ENCODE data around the gene SEMA3A. TPM values are rescaled to one million over a fixed set of nuclear protein-coding genes. Genes with fewer than 3 reads are reported as not detected.
A peak's percentile ranks its signal among the peaks of the same experiment; 100 is the strongest.

Gene SEMA3A
- total RNA-seq, 1 experiment from 2014 or later: 20.2 TPM

- CTCF ChIA-PET: no interaction called here
Observed at GRCh38 chr7:84193747-84194146, 842 bp downstream of the SEMA3A start.

GRCh38 chr7:84191842-84192241, 2.7 kb downstream of the SEMA3A start:
- peaks cover 25% of the 10 kb centered on the region for H3K36me3 Mint-ChIP-seq (ENCODE audit: insufficient read depth, unreplicated experiment)
- no peak for DNase-seq
- H3K9me3 Mint-ChIP-seq (ENCODE audit: low read depth, unreplicated experiment): no peaks in the 10 kb centered on the region
- intact Hi-C loops (cut with micrococcal nuclease; ENCODE audit: unreplicated experiment): loop anchor here (5.0 to 10.0 kb wide), 3 partner anchors 220 to 830 kb away; no protein-coding TSS in a partner anchor
- TF ChIP-seq CTCF (IDR thresholded peaks at IDR 0.05; ENCODE audit: unreplicated experiment): no peak
- H3K27me3 Mint-ChIP-seq (ENCODE audit: unreplicated experiment): no peaks in the 10 kb centered on the region
- H3K4me1 Mint-ChIP-seq (ENCODE audit: low read depth, unreplicated experiment): peaks cover 20% of the 10 kb centered on the region
- CTCF ChIA-PET: no interaction called here
- H3K4me3 Mint-ChIP-seq (ENCODE audit: low read depth, unreplicated experiment): peak overlapping the region; percentile 85
- peak overlapping the region; percentile 82 for H3K27ac Mint-ChIP-seq (ENCODE audit: unreplicated experiment)
- BruUV-seq (replicated peaks): no TSS peak

More at GRCh38 chr7:84193747-84194146, 842 bp downstream of the SEMA3A start:
- BruUV-seq (replicated peaks): no TSS peak
- no peak for DNase-seq
- Mint-ChIP-seq H3K27me3 (ENCODE audit: unreplicated experiment) (no peaks in the 10 kb centered on the region), H3K4me3 (ENCODE audit: low read depth, unreplicated experiment) (peak overlapping the region; percentile 85), H3K4me1 (ENCODE audit: low read depth, unreplicated experiment) (peaks cover 20% of the 10 kb centered on the region), H3K36me3 (ENCODE audit: insufficient read depth, unreplicated experiment) (peaks cover 25% of the 10 kb centered on the region), H3K27ac (ENCODE audit: unreplicated experiment) (peak overlapping the region; percentile 87), H3K9me3 (ENCODE audit: low read depth, unreplicated experiment) (no peaks in the 10 kb centered on the region)
- intact Hi-C loops (cut with micrococcal nuclease; ENCODE audit: unreplicated experiment): loop anchor here (5.0 to 10.0 kb wide), 3 partner anchors 219 to 829 kb away; no protein-coding TSS in a partner anchor
- no peak for TF ChIP-seq CTCF (IDR thresholded peaks at IDR 0.05; ENCODE audit: unreplicated experiment)

DNA sequence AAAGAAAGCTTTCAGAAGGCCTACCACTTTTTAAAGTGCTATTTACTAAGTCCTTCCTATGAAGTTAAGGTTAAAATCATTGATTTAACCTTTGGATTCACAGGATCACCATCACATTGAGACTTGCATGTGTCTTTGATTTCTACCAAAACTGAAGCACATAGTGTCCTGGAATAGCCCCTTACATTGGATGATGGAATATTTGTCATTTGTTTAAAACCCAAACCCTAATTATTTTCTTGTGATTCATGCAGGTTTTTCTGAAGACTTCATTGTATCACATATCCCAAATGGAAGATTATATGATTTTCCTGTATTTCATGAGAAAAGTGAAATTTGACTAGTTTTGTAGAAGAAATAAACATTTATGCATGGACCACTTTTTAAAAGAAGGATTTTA, 3.3 kb downstream of the SEMA3A start:
- no TSS peak for BruUV-seq (replicated peaks)
- peaks cover 20% of the 10 kb centered on the region for H3K4me1 Mint-ChIP-seq (ENCODE audit: low read depth, unreplicated experiment)

DNA sequence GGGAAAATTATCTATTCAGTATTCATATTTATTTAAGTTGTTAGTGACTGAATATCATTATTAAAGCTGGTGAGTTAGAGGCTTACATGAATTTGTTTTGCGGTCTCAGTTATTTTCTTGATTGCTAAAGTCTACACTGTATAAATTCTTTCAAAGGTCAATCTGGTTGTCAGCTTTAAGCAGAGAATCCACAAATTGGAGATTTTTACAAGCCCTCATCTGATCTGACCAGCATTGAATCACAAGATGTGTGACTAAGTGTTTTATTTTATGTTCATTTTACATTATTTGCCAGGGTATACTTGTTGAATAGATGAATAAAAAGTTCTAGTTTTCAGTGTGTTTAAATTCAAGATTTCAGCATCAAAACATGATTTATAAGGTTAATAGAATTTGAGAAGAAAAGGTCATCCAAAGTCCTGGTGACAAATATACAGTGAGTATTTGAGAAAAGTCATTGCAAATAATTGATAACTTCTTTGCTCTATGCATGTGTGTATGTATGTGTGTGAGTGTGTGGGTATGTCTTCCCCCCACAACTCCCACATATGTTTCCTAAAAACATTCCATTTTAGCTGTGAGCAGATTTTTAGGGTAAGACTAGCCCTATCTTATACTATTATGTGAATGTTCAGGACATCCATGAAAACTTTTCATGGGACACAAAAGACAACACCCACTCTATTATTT, 4.4 kb downstream of the SEMA3A start:
- peaks cover 16% of the 10 kb centered on the region for H3K36me3 Mint-ChIP-seq (ENCODE audit: insufficient read depth, unreplicated experiment)
- no peak for DNase-seq
- TF ChIP-seq CTCF (IDR thresholded peaks at IDR 0.05; ENCODE audit: unreplicated experiment): no peak
- H3K27ac Mint-ChIP-seq (ENCODE audit: unreplicated experiment): no peak overlapping the region
- H3K9me3 Mint-ChIP-seq (ENCODE audit: low read depth, unreplicated experiment): no peaks in the 10 kb centered on the region
- peaks cover 9% of the 10 kb centered on the region for H3K4me1 Mint-ChIP-seq (ENCODE audit: low read depth, unreplicated experiment)
- H3K27me3 Mint-ChIP-seq (ENCODE audit: unreplicated experiment): no peaks in the 10 kb centered on the region
- no TSS peak for BruUV-seq (replicated peaks)
- intact Hi-C loops (cut with micrococcal nuclease; ENCODE audit: unreplicated experiment): loop anchor here (5.0 to 10.0 kb wide), 3 partner anchors 222 to 832 kb away; no protein-coding TSS in a partner anchor
- no peak overlapping the region for H3K4me3 Mint-ChIP-seq (ENCODE audit: low read depth, unreplicated experiment)
- CTCF ChIA-PET: no interaction called here

More for the DNA sequence above, 3.3 kb downstream of the SEMA3A start:
- intact Hi-C loops (cut with micrococcal nuclease; ENCODE audit: unreplicated experiment): loop anchor here (5.0 to 10.0 kb wide), 3 partner anchors 221 to 831 kb away; no protein-coding TSS in a partner anchor
- no peak for DNase-seq
- Mint-ChIP-seq H3K9me3 (ENCODE audit: low read depth, unreplicated experiment) (no peaks in the 10 kb centered on the region), H3K36me3 (ENCODE audit: insufficient read depth, unreplicated experiment) (peaks cover 25% of the 10 kb centered on the region), H3K27ac (ENCODE audit: unreplicated experiment) (peak overlapping the region; percentile 82), H3K27me3 (ENCODE audit: unreplicated experiment) (no peaks in the 10 kb centered on the region), H3K4me3 (ENCODE audit: low read depth, unreplicated experiment) (peak overlapping the region; percentile 85)
- CTCF ChIA-PET: no interaction called here
- TF ChIP-seq CTCF (IDR thresholded peaks at IDR 0.05; ENCODE audit: unreplicated experiment): no peak

Data from Calu3 (cell line).